Naive thymus-derived CD8-positive, alpha-beta T cell (primary cell): ENCODE results near the gene TNK1. TPM values are rescaled to one million over a fixed set of nuclear protein-coding genes. Genes with fewer than 3 reads are reported as not detected.
"Not testable (repeated sequence)": the region's sequence is repeated elsewhere in the genome, so short reads cannot be mapped to it uniquely, and the experiment has no call there.

Experiments used
- ATAC-seq, 2 donors: fragments of 150-1000 bp; cut with Tn5 transposase in 1 of 2; sonication (Bioruptor Pico), chemical (Tn5 transposase) in 1 of 2; 1 replicate in 1 of 2; 2 replicates in 1 of 2; pipeline ENCODE4 v1.10.0; 2021; ENCODE audit warnings: mild to moderate bottlenecking in 2 of 2, moderate library complexity in 2 of 2
- POLR2A ChIA-PET: fragments of 350-600 bp; sonication (Branson Sonifier 250); formaldehyde crosslinking; loops from one replicate; lab custom pipeline; 2021; ENCODE audit warnings: antibody characterized with exemption; lab: Charles Lee
- DNase-seq, 10 donors: peaks; one replicate each; pipeline versions ENCODE4 v3.0.0 to v3.0.0-alpha.2; 2020 to 2022
- H3K27ac Mint-ChIP-seq, 10 donors: one replicate each; pipeline ENCODE4 v1.8.0; 2020 to 2022; ENCODE audit warnings: mild to moderate bottlenecking in 10 of 10, mixed read lengths in 10 of 10, moderate library complexity in 4 of 10, inconsistent platforms in 1 of 10
- H3K27me3 Mint-ChIP-seq, 5 donors: one replicate each; pipeline ENCODE4 v1.8.0; 2021 to 2022; ENCODE audit warnings: mixed read lengths in 5 of 5
- H3K36me3 Mint-ChIP-seq, 3 donors: one replicate each; pipeline ENCODE4 v1.8.0; 2020 to 2022; ENCODE audit warnings: mixed read lengths in 3 of 3, mild to moderate bottlenecking in 2 of 3, inconsistent platforms in 1 of 3
- H3K4me1 Mint-ChIP-seq, 4 donors: one replicate each; pipeline ENCODE4 v1.8.0; 2021 to 2022; ENCODE audit warnings: mixed read lengths in 4 of 4
- H3K4me3 Mint-ChIP-seq, 10 donors: one replicate each; pipeline ENCODE4 v1.8.0; 2020 to 2022; ENCODE audit warnings: mild to moderate bottlenecking in 10 of 10, mixed read lengths in 10 of 10, moderate library complexity in 6 of 10, inconsistent platforms in 1 of 10
- H3K9me3 Mint-ChIP-seq, 9 donors: one replicate each; pipeline ENCODE4 v1.8.0; 2020 to 2022; ENCODE audit warnings: mixed read lengths in 9 of 9, mild to moderate bottlenecking in 3 of 9, inconsistent platforms in 1 of 9, moderate library complexity in 1 of 9
- polyA plus RNA-seq, 3 donors: library from polyadenylated mRNA; unstranded; fragments of 300-500 nt; fragmentation: Illumina TruSeq; gene quantifications; one replicate each; pipeline ENCODE4 v1.2.3, GENCODE V29; 2021
- total RNA-seq, 8 experiments: library from RNA in 2 of 8; stranded (reverse) in 2 of 8; gene quantifications; one replicate each; pipeline ENCODE4 v1.2.3 and lab custom pipeline; 2021 to 2026

The TNK1 gene
- total RNA-seq (10 to 100 TPM; 20.8 to 23.1 TPM), polyA plus RNA-seq (1 to 10 TPM; 5.8 to 8.5 (median 7.6) TPM), total RNA-seq (lab: John Stamatoyannopoulos, UW) (9.9 to 20.7 (median 14.4) reads per million in 6 experiments)

- DNase-seq = no peak
- H3K36me3 Mint-ChIP-seq = peaks cover 0 to 6% (median 5%) of the 10 kb centered on the region in 3 donors
- H3K4me1 Mint-ChIP-seq = peaks cover 13 to 36% (median 22%) of the 10 kb centered on the region in 4 donors
- POLR2A ChIA-PET = interaction anchor here (0.8 to 2.3 kb wide), 5 partner anchors 9 to 98 kb away, joined by 3 to 8 read pairs (median 4); partner anchors contain the start of genes PLSCR3, SPEM2 and ZBTB4
- H3K4me3 Mint-ChIP-seq = peak within 1 kb of the TSS in 8 of 10 donors; percentile 12 to 67 (median 36)
- peaks cover 0 to 5% (median 0%) of the 10 kb centered on the region in 9 donors for H3K9me3 Mint-ChIP-seq
- no peak for ATAC-seq
- H3K27ac Mint-ChIP-seq = peak within 1 kb of the TSS in 4 of 10 donors; percentile 22 to 45 (median 38)
- H3K27me3 Mint-ChIP-seq = peaks cover 14 to 52% (median 32%) of the 10 kb centered on the region in 5 donors
Measured at GRCh38 chr17:7380855-7381683, at the start of gene TNK1. TSS of gene TNK1 (plus strand) at chr17:7381089. CDS start at chr17:7382927, 1,838 bp downstream.

- Mint-ChIP-seq H3K27ac (peak overlapping the region; percentile 64 to 97 (median 92)), H3K9me3 (no peaks in the 10 kb centered on the region), H3K36me3 (peaks cover 0 to 2% (median 2%) of the 10 kb centered on the region in 3 donors), H3K27me3 (peaks cover 0 to 2% (median 0%) of the 10 kb centered on the region in 5 donors), H3K4me3 (peak overlapping the region in 9 of 10 donors; percentile 25 to 86 (median 76)), H3K4me1 (peaks cover 40 to 72% (median 60%) of the 10 kb centered on the region in 4 donors)
- POLR2A ChIA-PET = interaction anchor here (10.5 kb wide), 1 partner anchor 20 kb away, joined by 168 read pairs; the partner anchor contains the start of genes EIF5A and GPS2
- no peak for DNase-seq
- no peak for ATAC-seq
Measured at GRCh38 chr17:7332111-7332510, 48.8 kb upstream of the TNK1 start.

- POLR2A ChIA-PET = interaction anchor here (10.5 kb wide), 1 partner anchor 21 kb away, joined by 168 read pairs; the partner anchor contains the start of genes EIF5A and GPS2
- not testable (repeated sequence) for ATAC-seq
- peaks cover 42 to 73% (median 62%) of the 10 kb centered on the region in 4 donors for H3K4me1 Mint-ChIP-seq
Measured at GRCh38 chr17:7332600-7333069, 48.3 kb upstream of the TNK1 start.

GRCh38 chr17:7334938-7335538 lies 45.9 kb upstream of the TNK1 start:
- Mint-ChIP-seq H3K4me1 (peaks cover 29 to 67% (median 63%) of the 10 kb centered on the region in 4 donors), H3K27me3 (no peaks in the 10 kb centered on the region), H3K9me3 (no peaks in the 10 kb centered on the region), H3K27ac (peak overlapping the region; percentile 77 to 99 (median 98)), H3K4me3 (peak overlapping the region; percentile 31 to 98 (median 94)), H3K36me3 (peaks cover 0 to 24% (median 13%) of the 10 kb centered on the region in 3 donors)
- POLR2A ChIA-PET = interaction anchor here (0.6 to 5.9 kb wide), 8 partner anchors 10 to 130 kb away, joined by 3 to 147 read pairs (median 28); partner anchors contain the start of genes GABARAP, GPS2, KCTD11 and TMEM95
- ATAC-seq (no peak), DNase-seq (no peak)

More at GRCh38 chr17:7332600-7333069, 48.3 kb upstream of the TNK1 start:
- H3K36me3 Mint-ChIP-seq, H3K27me3 Mint-ChIP-seq, H3K9me3 Mint-ChIP-seq: not testable (repeated sequence)
- peak overlapping the region; percentile 31 to 86 (median 76) for H3K4me3 Mint-ChIP-seq
- peak overlapping the region; percentile 64 to 97 (median 92) for H3K27ac Mint-ChIP-seq
- DNase-seq = peak in 5 of 10 donors; percentile 56 to 77 (median 60)

GRCh38 chr17:7335765-7336164 lies 45.1 kb upstream of the TNK1 start:
- peaks cover 25 to 67% (median 63%) of the 10 kb centered on the region in 4 donors for H3K4me1 Mint-ChIP-seq
- H3K27me3 Mint-ChIP-seq, DNase-seq, H3K9me3 Mint-ChIP-seq, ATAC-seq: not testable (repeated sequence)
- peak overlapping the region; percentile 92 to 98 (median 95) for H3K4me3 Mint-ChIP-seq
- POLR2A ChIA-PET = interaction anchor here (0.8 to 5.9 kb wide), 27 partner anchors 10 to 351 kb away, joined by 3 to 147 read pairs (median 7); partner anchors contain the start of genes ACADVL, CLDN7, DLG4 and DVL2
- H3K27ac Mint-ChIP-seq = peak overlapping the region; percentile 77 to 99 (median 98)
- peaks cover 0 to 32% (median 13%) of the 10 kb centered on the region in 3 donors for H3K36me3 Mint-ChIP-seq

DNA sequence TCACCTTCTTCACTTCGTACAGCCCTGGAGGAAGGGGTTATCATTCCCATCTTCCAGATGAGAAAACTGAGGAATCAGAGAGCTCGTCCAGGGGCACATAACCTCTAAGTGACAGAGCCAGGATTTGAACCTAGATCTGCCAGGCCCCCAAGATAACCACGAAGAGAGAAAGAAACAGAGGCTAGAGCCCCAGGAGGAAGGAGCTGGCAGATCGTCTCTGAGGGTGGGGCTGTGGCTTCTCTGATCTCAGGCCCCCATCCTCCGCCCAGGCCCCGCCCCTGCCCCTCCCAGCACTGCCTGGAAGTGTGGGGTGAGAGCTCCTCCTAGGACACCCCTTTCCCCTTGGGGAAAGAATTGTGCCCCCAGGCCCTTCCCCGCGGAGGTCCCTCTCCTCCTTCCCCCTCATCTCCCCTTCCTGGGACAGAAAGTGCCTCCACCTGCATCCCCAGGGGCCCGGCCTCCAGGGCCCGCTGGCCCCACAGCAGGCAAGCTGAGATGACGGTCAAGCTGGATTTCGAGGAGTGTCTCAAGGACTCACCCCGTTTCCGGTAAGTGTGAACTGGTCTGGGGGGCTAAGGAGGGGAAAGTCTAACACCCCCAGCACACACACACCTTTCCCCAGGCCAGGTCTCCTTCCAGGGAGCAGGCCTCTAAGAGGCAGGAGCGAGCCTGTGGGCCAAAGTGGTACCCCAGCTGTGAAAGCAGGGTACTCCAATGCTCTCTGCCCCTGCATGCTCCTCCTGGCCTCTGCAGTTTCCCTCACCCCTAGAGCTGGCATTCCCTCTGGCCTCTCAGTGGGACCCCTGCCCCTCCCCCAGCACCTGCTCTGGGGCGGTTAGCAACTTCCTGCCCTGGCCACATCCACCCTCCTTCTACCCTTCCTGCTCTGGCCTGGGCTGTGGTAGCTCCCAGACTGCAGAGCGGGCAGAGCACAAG lies 44.4 kb upstream of the TNK1 start, which contains the start of gene ACAP1:
TSS of gene ACAP1 (plus strand) at position 290 of the 936 bp plus-strand sequence. CDS start at position 496, 206 bp downstream.
- Mint-ChIP-seq H3K4me1 (peaks cover 26 to 69% (median 64%) of the 10 kb centered on the region in 4 donors), H3K27ac (peak within 1 kb of the TSS; percentile 77 to 99 (median 98)), H3K36me3 (peaks cover 0 to 37% (median 13%) of the 10 kb centered on the region in 3 donors), H3K9me3 (no peaks in the 10 kb centered on the region), H3K4me3 (peak within 1 kb of the TSS; percentile 92 to 98 (median 95)), H3K27me3 (no peaks in the 10 kb centered on the region)
- DNase-seq (peak; percentile 74 to 93 (median 82)), ATAC-seq (peak; percentile 94)
- POLR2A ChIA-PET = interaction anchor here (0.5 to 5.9 kb wide), 41 partner anchors 7 to 350 kb away, joined by 3 to 147 read pairs (median 5); partner anchors contain the start of genes ACADVL, CLDN7, DLG4 and DVL2

DNA sequence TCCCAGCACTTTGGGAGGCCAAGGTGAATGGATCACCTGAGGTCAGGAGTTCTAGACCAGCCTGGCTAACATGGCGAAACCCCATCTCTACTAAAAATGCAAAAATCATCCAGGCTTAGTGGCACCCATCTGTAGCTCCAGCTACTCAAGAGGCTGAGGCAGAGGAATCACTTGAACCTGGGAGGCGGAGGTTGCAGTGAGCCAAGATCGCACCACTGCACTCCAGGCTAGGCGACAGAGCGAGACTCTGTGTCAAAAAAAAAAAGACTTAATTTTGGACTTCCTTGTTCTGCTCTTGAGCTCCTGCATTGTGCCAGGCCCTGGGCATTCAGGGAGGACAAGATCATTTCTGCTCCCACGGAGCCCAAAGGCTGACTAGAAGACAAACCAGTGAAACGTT lies 43.3 kb upstream of the TNK1 start:
- DNase-seq, ATAC-seq, H3K9me3 Mint-ChIP-seq, H3K27me3 Mint-ChIP-seq: not testable (repeated sequence)
- POLR2A ChIA-PET = interaction anchor here (0.7 to 5.9 kb wide), 25 partner anchors 8 to 349 kb away, joined by 3 to 147 read pairs (median 7); partner anchors contain the start of genes CLDN7, EIF5A, GABARAP and GPS2
- H3K36me3 Mint-ChIP-seq = peaks cover 0 to 48% (median 15%) of the 10 kb centered on the region in 3 donors
- H3K4me3 Mint-ChIP-seq = peak overlapping the region; percentile 92 to 98 (median 95)
- H3K27ac Mint-ChIP-seq = peak overlapping the region; percentile 77 to 98 (median 98)
- H3K4me1 Mint-ChIP-seq = peaks cover 22 to 69% (median 61%) of the 10 kb centered on the region in 4 donors

DNA sequence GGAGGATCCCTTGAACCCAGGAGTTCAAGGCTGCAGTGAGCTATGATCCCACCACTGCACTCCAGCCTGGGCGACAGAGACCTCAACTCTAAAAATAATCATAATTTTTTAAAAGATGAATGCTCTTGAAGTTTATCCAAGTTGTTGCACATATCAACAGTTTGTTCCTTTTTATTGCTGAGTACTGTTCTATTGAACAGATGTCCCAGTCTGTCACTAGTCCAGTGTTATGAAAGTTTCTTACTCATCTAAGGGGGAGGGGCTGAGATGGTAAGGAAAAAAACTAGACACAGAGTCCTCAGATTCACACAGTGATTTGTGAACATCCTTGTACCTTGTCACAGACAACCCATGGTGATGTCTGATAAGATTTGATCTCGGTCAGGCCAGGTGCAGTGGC lies 40.7 kb upstream of the TNK1 start:
- Mint-ChIP-seq H3K36me3 (peaks cover 0 to 73% (median 15%) of the 10 kb centered on the region in 3 donors), H3K4me3 (peak overlapping the region in 3 of 10 donors; percentile 23 to 66 (median 36)), H3K4me1 (peaks cover 20 to 64% (median 54%) of the 10 kb centered on the region in 4 donors)

GRCh38 chr17:7341842-7342241 lies 39.0 kb upstream of the TNK1 start:
- POLR2A ChIA-PET = interaction anchor here (1.0 to 2.4 kb wide), 5 partner anchors 9 to 95 kb away, joined by 3 to 12 read pairs (median 6); no protein-coding TSS in a partner anchor
- DNase-seq (peak in 1 of 10 donors; percentile 22), ATAC-seq (no peak)
- Mint-ChIP-seq H3K4me3 (peak overlapping the region in 1 of 10 donors; percentile 24), H3K9me3 (no peaks in the 10 kb centered on the region), H3K27ac (peak overlapping the region in 8 of 10 donors; percentile 31 to 82 (median 62)), H3K4me1 (peaks cover 13 to 57% (median 45%) of the 10 kb centered on the region in 4 donors), H3K27me3 (no peaks in the 10 kb centered on the region), H3K36me3 (peaks cover 0 to 90% (median 15%) of the 10 kb centered on the region in 3 donors)

More for the DNA sequence above, 40.7 kb upstream of the TNK1 start:
- ATAC-seq = no peak
- DNase-seq = no peak
- H3K9me3 Mint-ChIP-seq = no peaks in the 10 kb centered on the region
- H3K27ac Mint-ChIP-seq = peak overlapping the region in 6 of 10 donors; percentile 18 to 87 (median 36)
- POLR2A ChIA-PET = interaction anchor here (0.8 to 2.3 kb wide), 4 partner anchors 9 to 31 kb away, joined by 3 to 11 read pairs (median 3); partner anchors contain the start of genes GPS2 and NEURL4
- no peaks in the 10 kb centered on the region for H3K27me3 Mint-ChIP-seq

GRCh38 chr17:7343250-7343649 lies 37.6 kb upstream of the TNK1 start:
- DNase-seq (peak in 1 of 10 donors; percentile 53), ATAC-seq (no peak)
- POLR2A ChIA-PET = interaction anchor here (0.6 to 3.0 kb wide), 6 partner anchors 13 to 62 kb away, joined by 3 to 12 read pairs (median 5); partner anchors contain the start of gene SLC2A4
- no peak overlapping the region for H3K4me3 Mint-ChIP-seq
- H3K27me3 Mint-ChIP-seq = no peaks in the 10 kb centered on the region
- no peaks in the 10 kb centered on the region for H3K9me3 Mint-ChIP-seq
- peaks cover 0 to 93% (median 7%) of the 10 kb centered on the region in 3 donors for H3K36me3 Mint-ChIP-seq
- H3K4me1 Mint-ChIP-seq = peaks cover 9 to 57% (median 37%) of the 10 kb centered on the region in 4 donors
- peak overlapping the region in 6 of 10 donors; percentile 17 to 81 (median 68) for H3K27ac Mint-ChIP-seq
